Effector CD4-positive, alpha-beta T cell (primary cell): ENCODE results near the gene NDUFA6.
A peak's percentile ranks its signal among the peaks of the same experiment; 100 is the strongest.

Experiments used
- DNase-seq: peaks from one replicate; pipeline ENCODE4 v3.0.0-alpha.2; 2020

NDUFA6 gene

GRCh38 chr22:42070517-42071422, 19.8 kb downstream of the NDUFA6 start, which contains the start of gene NAGA:
NAGA (minus strand) TSS chr22:42070812; CDS start chr22:42070297, 515 bp downstream.
- DNase-seq, result peak; percentile 93

GRCh38 chr22:42069801-42070516, 20.6 kb downstream of the NDUFA6 start:
- no peak for DNase-seq

- DNase-seq, result no peak
Observed at GRCh38 chr22:42068291-42068690, 22.3 kb downstream of the NDUFA6 start.

- DNase-seq, result no peak
Observed at GRCh38 chr22:42067671-42068251, 22.8 kb downstream of the NDUFA6 start.

- DNase-seq, result no peak
Observed at GRCh38 chr22:42066937-42067336, 23.6 kb downstream of the NDUFA6 start.

- no peak for DNase-seq
Observed at GRCh38 chr22:42066126-42066761, 24.3 kb downstream of the NDUFA6 start.

- DNase-seq, result no peak
Observed at GRCh38 chr22:42065438-42066125, 25.0 kb downstream of the NDUFA6 start.

- no peak for DNase-seq
Observed at GRCh38 chr22:42064629-42065028, 25.9 kb downstream of the NDUFA6 start.

- DNase-seq, result no peak
Observed at GRCh38 chr22:42062506-42063170, 27.9 kb downstream of the NDUFA6 start.

GRCh38 chr22:42061041-42061440, 29.5 kb downstream of the NDUFA6 start:
- DNase-seq, result no peak

GRCh38 chr22:42060489-42060888, 30.1 kb downstream of the NDUFA6 start:
- no peak for DNase-seq

GRCh38 chr22:42056757-42057511, 33.6 kb downstream of the NDUFA6 start:
- DNase-seq, result no peak

- no peak for DNase-seq
Observed at GRCh38 chr22:42052765-42053164, 37.8 kb downstream of the NDUFA6 start.

- no peak for DNase-seq
Observed at GRCh38 chr22:42050641-42051180, 39.9 kb downstream of the NDUFA6 start.

- no peak for DNase-seq
Observed at GRCh38 chr22:42041784-42042183, 48.8 kb downstream of the NDUFA6 start.

GRCh38 chr22:42039271-42039670, 51.3 kb downstream of the NDUFA6 start:
- DNase-seq, result no peak
